Stimulated activated CD8-positive, alpha-beta memory T cell treated with anti-CD3 and anti-CD28 coated beads, Interleukin-7, amount 100 ng/mL, for 1 hour (primary cell): ENCODE measurements around the gene MFN2.

Source experiments
- DNase-seq, 2 donors: peaks; one replicate each; pipeline ENCODE4 v3.0.0-alpha.2; 2020; ENCODE audit warnings: low read depth in 2 of 2

Gene MFN2

GRCh38 chr1:11960276-11960675 lies 20.0 kb upstream of the MFN2 start:
- DNase-seq, result no peak

DNA sequence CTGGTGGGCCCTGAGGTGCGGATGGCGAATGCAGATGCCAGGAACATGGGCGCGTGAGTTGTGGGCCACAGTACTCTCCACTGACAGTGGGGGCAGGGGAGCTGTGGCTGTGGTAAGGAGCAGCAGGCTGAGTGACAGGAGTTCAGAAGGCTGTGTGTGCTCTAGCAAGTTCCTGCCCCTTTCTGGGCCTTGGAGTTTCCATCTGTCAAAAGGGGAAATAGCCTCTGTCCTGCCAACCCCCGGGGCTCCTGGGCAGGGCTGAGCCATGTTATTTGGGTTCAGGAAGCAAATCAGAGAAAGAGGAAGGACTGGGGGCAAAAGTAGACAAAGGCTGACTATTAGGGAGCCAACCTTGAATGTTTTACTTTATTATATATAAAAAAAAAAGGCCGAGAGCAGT lies 19.5 kb upstream of the MFN2 start:
- DNase-seq, result no peak

- no peak for DNase-seq
These were observed 19.0 kb upstream of the MFN2 start for GRCh38 chr1:11961230-11961629.

DNA sequence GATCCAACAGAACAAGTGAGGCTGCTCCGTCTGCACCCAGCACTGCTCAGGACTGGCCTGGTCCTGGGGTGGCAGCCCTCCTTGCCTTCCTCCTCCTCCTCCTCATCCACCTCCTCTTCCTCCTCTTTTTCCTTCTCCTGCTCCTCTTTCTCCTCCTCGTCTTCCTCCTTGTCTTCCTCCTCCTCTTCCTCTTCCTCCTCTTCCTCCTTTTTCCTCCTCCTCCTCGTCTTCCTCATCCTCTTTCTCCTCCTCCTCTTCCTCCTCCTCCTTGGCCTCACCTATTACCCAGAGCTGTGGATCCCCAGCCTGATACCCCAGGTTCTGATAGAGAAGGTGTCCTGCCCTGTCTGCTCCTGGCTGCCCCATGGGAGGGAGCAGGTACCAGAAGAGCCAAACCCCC lies 16.6 kb upstream of the MFN2 start:
- DNase-seq, result no peak

DNA sequence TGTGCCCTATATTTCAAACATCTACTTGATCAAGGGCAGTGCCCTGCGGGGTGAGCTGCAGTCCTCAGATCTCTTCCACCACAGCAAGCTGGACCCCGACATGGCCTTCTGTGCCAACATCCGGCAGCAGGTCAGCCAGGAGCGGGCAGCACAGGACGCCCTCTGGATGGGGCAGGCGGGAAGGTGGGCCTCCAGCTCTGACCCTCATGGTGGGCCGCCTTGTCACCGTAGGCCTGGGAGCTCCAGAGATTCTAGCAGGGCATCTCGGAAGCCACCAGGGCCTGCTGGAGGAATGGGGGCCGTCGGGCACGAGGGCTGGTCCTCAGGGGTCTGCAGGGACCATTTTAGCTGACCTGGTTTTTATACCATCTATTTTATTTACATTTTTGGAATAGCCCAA lies 15.6 kb upstream of the MFN2 start:
- no peak for DNase-seq

GRCh38 chr1:11967028-11967547 lies 13.2 kb upstream of the MFN2 start:
- no peak for DNase-seq

DNA sequence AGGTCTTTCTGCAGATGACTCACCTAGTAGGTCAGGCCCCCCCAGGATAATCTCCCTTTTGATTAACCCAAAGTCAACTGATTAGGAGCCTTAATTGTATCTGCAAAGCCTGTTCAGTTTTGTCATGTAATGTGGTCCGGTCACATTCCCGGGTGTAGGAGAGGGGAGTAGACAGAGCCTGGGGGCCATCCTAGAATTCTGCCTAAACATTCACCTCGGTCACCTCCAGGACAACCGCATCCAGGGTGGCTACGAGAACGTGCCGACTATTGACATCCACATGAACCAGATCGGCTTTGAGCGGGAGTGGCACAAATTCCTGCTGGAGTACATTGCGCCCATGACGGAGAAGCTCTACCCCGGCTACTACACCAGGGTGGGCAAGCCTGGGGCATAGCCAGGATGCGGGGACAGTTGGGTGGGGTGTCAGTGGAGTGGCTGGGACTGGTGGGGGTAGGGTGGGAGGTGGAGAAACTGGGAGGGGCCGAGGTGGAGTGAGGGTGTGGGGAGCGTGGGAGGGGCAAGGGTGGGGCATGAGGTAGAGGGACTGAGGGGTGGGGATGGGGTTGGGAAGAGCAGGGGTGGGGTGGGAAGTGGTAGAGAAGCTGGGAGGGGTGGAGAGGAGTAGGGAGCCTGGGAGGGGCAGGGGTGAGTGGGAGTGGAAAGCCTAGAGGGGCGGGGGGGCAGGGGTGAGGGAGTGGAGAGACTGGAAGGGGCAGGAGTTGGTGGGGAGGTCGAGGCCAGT lies 9.6 kb upstream of the MFN2 start:
- no peak for DNase-seq

GRCh38 chr1:11977625-11978024 lies 2.6 kb upstream of the MFN2 start:
- no peak for DNase-seq

GRCh38 chr1:11978301-11978700 lies 1.9 kb upstream of the MFN2 start:
- no peak for DNase-seq

- DNase-seq, result no peak
These were observed 1.0 kb upstream of the MFN2 start for GRCh38 chr1:11979028-11979850.

DNA sequence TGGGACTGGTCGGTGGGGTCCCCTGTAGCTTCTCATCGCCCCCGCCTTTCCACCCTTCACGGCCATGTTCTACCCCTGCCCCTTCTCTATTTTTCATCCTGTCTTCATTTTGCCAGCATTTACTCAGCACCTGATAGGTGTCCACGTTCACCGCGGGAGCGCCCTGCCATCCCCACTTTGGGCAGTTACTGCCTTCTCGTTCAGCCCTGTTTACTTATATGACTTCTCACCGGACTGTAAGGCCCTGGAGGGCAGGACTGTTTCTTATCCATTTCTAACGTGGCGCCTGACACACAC lies 380 bp downstream of the MFN2 start:
- DNase-seq, result peak in 1 of 2 donors; percentile 2

DNA sequence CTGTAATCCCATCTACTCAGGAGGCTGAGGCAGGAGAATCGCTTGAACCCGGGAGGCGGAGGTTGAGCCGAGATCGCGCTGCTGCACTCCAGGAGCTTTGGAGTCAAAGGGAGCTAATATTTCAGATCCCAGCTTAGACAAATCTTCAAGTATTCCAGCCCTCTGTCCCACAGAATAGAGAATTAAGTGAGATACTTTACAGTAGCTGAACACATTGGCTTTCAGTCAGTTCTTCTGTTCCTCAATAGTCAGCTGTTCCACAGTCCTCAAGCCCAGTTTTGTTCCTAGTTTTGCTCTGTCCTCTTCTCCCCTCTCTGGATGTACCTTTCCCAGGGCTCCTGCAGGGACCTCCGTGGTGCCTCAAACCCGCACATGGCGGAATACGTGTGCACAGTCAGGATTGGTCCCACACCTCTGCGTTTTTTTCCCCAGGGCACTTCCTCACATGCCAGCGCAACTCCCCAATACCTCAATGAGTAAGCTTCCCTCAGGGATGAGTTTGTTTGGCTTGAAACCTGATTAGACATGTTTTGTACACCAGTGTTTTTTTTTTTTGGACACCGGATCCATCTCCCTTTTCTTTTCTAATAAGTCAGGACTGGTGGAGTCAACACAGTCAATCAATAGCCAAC lies 1.2 kb downstream of the MFN2 start:
- DNase-seq, result no peak

- no peak for DNase-seq
These were observed 1.8 kb downstream of the MFN2 start for GRCh38 chr1:11982010-11982392.

- no peak for DNase-seq
These were observed 3.9 kb downstream of the MFN2 start for GRCh38 chr1:11984121-11984520.

GRCh38 chr1:11984576-11984975 lies 4.3 kb downstream of the MFN2 start:
- no peak for DNase-seq

DNA sequence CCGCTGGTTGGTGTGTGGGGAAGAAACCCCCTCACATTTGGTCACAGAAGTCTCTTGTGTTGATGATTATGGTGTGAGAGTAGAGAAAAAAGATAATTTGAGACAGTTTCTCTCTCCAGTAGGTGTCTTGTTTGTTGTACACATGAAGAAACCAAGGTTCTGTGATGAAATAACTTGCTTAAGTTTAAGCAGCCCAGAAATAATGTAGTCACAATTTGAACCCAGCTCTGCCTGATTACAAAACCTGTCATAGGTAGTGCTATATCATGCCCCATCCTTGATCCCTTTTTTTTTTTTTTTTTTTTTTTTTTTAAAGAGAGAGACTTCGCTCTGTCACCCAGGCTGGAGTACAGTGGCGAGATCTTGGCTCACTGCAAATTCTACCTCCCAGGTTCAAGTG lies 4.9 kb downstream of the MFN2 start:
- DNase-seq, result no peak

- no peak for DNase-seq
These were observed 5.6 kb downstream of the MFN2 start for GRCh38 chr1:11985851-11986250.

DNA sequence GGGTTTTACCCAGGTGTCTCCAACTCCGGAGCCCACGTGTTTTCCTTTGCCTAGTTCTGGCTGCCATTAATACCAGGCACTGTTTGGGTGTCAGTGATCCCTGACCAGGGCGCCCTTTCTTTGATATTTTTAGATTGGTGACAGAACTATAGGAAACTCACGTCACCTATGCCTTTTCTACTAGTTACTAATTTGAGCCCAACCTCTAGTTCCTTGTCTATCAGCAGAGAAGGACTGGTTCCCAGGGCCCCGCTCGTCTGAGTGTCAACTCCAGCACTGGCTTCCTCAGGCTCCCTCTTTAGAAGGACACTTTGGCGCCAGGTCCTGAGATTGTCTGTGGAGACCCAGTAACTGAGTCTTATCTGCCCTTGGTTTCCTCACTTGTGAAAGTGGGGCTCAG lies 9.4 kb downstream of the MFN2 start:
- DNase-seq, result no peak

DNA sequence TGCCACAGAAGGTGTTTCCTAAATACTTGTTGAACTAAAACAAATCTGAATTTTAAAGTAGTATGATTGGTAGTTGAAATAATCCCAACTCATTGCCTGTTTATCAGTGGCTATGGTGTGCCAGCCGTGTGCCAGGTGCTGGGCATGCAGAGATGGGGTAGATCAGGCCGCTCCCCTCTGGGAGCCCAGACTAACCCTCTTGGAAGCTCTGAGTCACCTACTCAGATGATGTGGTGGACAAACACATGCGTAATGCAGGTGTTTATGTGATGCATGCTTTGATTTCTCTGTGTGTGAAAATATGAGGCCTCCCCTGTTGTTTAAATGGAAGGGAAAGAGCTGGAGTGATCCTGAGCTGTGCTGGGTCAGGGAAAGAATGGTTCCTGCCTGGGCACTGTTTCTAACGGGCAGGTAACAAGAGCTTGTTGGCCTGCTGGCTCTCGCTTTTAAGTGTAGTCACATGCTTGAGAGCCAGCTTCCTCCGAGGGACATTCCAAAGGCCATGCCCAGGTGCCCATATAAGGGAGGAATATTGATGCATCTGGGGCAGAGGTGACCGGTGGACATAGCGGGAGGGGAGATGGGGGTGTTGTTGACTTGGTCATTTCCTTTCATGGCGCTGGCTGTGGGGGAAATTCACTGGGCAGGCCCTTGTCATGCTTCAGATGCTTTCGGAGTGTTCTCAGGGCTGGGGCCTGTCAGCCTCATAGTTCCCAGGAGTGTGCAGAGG lies 10.2 kb downstream of the MFN2 start:
- no peak for DNase-seq

- no peak for DNase-seq
These were observed 11.9 kb downstream of the MFN2 start for GRCh38 chr1:11991969-11992676.

DNA sequence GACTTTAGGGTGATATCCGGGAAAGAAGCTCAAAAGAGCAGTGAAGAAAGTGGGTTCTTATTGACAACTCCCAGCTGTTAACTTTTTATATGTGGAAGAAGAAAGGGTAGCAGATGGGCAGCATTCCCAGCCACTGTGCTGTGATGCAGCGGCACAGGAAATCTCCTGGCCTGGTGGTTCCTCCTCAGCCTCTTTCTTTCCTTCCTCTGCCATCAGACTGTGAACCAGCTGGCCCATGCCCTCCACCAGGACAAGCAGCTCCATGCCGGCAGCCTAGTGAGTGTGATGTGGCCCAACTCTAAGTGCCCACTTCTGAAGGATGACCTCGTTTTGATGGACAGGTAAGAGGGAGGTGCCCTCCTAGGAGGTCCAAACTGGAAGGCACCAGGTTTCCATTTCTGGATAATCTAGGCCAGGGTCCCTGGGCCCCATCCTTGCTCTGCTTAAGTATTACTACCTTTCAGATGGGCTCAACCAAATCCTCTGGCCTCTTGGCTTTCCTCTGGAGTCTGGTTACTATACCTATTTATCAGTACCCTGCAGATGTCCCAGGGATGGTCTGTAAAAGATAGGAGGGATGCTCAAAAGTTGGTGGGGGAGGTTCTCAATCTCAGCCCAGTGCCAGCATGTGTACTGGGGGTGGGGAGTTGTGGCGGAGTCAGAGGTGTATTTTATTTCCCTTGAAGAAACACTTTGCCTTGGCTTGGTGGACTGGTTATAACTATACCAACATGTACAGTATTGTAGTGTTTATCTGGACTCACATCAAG lies 17.0 kb downstream of the MFN2 start:
- no peak for DNase-seq
